Muscle layer of colon (tissue), 2 donors: Measurements from ENCODE around the gene GJA10.
"Not testable (repeated sequence)": the region's sequence is repeated elsewhere in the genome, so short reads cannot be mapped to it uniquely, and the experiment has no call there.

ENCODE experiments used
- H3K27ac ChIP-seq: one replicate; pipeline ENCODE4 v1.7.0; 2013; ENCODE audit warnings: low read depth, mild to moderate bottlenecking, low read length, moderate library complexity
- H3K27me3 ChIP-seq, 2 donors: one replicate each; pipeline ENCODE4 v1.7.0; 2013; ENCODE audit warnings: low read length in 2 of 2, mild to moderate bottlenecking in 2 of 2; ENCODE audit not compliant: insufficient read depth in 2 of 2, control insufficient read depth in 1 of 2
- H3K36me3 ChIP-seq: one replicate; pipeline ENCODE4 v1.7.0; 2013; ENCODE audit warnings: mild to moderate bottlenecking, low read length; ENCODE audit not compliant: insufficient read depth
- H3K4me1 ChIP-seq: one replicate; pipeline ENCODE4 v1.7.0; 2013; ENCODE audit warnings: mild to moderate bottlenecking, low read length; ENCODE audit not compliant: insufficient read depth
- H3K4me3 ChIP-seq, 2 donors: one replicate each; pipeline ENCODE4 v1.7.0; 2013; ENCODE audit warnings: low read length in 2 of 2, low read depth in 1 of 2, mild to moderate bottlenecking in 1 of 2, moderate library complexity in 1 of 2
- H3K9ac ChIP-seq: one replicate; pipeline ENCODE4 v1.7.0; 2013; ENCODE audit warnings: low read length
- H3K9me3 ChIP-seq: one replicate; pipeline ENCODE4 v1.7.0; 2013; ENCODE audit warnings: mild to moderate bottlenecking, low read length
- donor health status: abdominal sarcoma.
- donor health status: Adenocarcinoma of cecum.

GJA10 gene

DNA sequence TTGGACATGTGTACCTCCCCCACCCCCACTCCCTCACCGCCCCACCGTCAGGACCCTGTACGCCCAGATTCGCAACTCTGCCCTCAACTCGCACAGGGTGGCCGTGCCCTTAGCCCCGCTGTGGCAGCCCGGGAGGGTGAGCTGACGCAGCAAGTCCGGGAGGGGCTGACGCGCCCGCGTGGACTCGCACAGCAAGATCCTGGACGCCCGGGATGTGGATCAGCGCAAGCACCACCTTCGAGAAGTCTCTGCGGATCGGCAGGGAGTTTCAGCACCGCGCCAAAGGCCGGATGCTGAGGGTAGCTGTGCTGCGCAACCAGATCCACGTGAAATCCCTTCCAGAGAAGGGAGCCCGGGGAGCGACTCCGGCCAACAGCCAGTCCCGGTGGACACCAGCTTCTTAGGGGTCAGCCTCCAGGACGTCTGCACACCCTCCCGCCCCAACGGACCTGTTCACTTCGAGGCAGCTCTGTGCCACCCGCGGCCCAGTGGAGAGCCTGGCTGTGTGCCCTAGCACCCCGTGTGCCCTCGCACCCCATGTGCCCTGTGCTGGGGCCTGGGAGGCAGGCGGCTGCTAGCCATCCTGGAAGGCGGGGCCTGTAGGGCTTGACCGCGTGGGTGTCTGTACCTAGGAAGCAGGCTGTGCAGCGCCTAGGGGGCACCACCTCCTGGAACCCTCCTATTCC lies 6.7 kb upstream of the GJA10 start:
- no peak overlapping the region for H3K27ac ChIP-seq
- no peaks in the 10 kb centered on the region for H3K27me3 ChIP-seq
- no peak overlapping the region for H3K4me3 ChIP-seq
- no peak overlapping the region for H3K9ac ChIP-seq
- H3K9me3 ChIP-seq, result no peaks in the 10 kb centered on the region
- no peaks in the 10 kb centered on the region for H3K36me3 ChIP-seq
- no peaks in the 10 kb centered on the region for H3K4me1 ChIP-seq

DNA sequence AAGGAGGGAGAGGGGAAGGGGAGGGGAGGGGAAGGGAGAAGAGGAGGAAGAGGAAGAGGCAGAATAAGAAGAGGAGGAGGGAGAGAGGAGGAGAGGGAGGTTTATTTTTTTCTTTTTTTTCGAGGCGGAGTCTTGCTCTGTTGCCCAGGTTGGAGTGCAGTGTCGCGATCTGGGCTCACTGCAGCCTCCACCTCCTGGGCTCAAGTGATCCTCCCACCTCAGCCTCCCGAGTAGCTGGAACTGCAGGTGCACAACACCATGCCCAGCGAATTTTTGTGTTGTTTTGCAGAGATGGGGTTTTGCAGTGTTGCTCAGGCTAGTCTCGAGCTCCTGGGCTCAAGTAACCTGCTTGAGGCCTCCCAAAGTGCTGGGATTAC lies 6.1 kb upstream of the GJA10 start:
- H3K4me3 ChIP-seq, result no peak overlapping the region
- no peak overlapping the region for H3K9ac ChIP-seq
- no peaks in the 10 kb centered on the region for H3K9me3 ChIP-seq
- no peak overlapping the region for H3K27ac ChIP-seq
- no peaks in the 10 kb centered on the region for H3K4me1 ChIP-seq
- H3K36me3 ChIP-seq, result no peaks in the 10 kb centered on the region
- no peaks in the 10 kb centered on the region for H3K27me3 ChIP-seq

DNA sequence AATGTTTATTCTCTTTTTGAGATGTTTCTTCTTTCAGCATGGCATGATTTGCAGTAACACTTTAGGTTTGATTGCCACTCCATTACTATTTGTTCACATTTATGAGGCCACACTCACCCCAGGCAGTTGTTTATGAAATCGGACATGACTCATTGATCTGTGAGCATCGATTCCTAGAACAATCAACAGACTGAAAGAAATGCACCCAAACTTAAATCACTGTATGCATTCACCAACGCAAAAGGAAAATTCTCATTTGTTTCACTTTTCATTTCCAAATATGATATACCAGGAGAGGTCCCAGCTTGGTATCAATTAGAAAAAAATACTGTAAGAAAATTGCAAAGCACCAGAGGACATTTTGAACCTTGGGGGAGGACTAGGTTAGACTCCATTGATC lies 5.4 kb upstream of the GJA10 start:
- peaks cover 0 to 7% of the 10 kb centered on the region in 2 donors for H3K27me3 ChIP-seq
- H3K27ac ChIP-seq, result no peak overlapping the region
- no peaks in the 10 kb centered on the region for H3K4me1 ChIP-seq
- H3K9me3 ChIP-seq, result no peaks in the 10 kb centered on the region
- no peak overlapping the region for H3K4me3 ChIP-seq
- H3K36me3 ChIP-seq, result no peaks in the 10 kb centered on the region
- H3K9ac ChIP-seq, result no peak overlapping the region

DNA sequence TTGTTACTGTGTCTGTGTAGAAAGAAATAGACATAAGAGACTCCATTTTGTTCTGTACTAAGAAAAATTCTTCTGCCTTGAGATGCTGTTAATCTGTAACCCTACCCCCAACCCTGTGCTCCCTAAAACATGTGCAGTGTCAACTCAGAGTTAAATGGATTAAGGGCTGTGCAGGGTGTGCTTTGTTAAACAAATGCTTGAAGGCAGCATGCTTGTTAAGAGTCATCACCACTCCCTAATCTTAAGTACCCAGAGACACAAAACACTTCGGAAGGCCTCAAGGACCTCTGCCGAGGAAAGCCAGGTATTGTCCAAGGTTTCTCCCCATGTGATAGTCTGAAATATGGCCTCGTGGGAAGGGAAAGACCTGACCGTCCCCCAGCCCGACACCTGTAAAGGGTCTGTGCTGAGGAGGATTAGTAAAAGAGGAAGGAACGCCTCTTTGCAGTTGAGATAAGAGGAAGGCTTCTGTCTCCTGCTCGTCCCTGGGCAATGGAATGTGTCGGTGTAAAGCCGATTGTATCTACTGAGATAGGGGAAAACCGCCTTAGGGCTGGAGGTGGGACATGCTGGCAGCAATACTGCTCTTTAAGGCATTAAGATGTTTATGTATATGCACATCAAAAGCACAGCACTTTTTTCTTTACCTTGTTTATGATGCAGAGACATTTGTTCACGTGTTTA lies 3.3 kb upstream of the GJA10 start:
- not testable (repeated sequence) for H3K36me3 ChIP-seq, H3K9me3 ChIP-seq, H3K4me3 ChIP-seq, H3K9ac ChIP-seq, H3K27ac ChIP-seq, H3K4me1 ChIP-seq
- H3K27me3 ChIP-seq, result peaks cover 5 to 14% of the 10 kb centered on the region in 2 donors

DNA sequence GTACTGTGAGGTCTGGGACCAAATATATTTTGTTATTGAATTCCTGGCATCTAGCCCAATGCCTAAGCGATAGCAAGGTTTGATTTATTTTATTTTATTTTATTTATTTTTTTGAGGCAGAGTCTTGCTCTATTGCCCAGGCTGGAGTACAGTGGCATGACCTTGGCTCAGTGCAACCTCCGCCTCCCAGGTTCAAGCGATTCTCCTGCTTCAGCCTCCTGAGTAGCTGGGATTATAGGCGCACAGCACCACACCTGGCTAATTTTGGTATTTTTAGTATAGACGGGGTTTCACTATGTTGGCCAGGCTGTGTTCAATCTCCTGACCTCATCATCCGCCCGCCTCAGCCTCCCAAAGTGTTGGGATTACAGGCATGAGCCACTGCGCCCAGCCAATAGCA lies 1.7 kb upstream of the GJA10 start:
- not testable (repeated sequence) for H3K9ac ChIP-seq, H3K27ac ChIP-seq, H3K4me3 ChIP-seq, H3K9me3 ChIP-seq, H3K36me3 ChIP-seq, H3K4me1 ChIP-seq
- peaks cover 5 to 14% of the 10 kb centered on the region in 2 donors for H3K27me3 ChIP-seq

DNA sequence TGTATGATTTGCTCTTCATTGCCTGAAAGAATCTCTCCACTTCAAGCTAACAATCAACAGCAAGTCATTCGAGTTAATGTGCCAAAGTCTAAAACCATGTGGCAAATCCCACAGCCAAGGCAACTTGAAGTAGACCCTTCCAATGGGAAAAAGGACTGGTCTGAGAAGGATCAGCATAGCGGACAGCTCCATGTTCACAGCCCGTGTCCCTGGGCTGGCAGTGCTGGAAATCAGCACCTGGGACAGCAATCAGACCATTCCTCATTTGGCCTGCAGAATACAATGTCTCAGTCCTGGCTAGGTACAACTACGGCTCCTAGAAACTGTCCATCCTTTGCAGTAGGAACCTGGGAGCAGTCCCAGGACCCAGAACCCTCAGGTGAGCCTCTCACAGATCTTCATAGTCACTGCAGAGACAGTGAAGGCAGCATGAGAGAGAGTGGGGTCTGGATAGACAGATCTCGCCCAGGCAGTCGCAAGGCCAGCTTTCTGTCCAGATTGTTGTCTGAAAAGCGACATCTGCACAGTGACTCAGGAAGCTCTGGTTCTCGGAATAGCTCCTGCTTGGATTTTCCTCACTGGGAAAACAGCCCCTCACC lies 1.1 kb downstream of the GJA10 start:
- Histone ChIP-seq H3K27ac (no peak overlapping the region), H3K9me3 (no peaks in the 10 kb centered on the region), H3K4me1 (no peaks in the 10 kb centered on the region), H3K27me3 (peaks cover 5 to 14% of the 10 kb centered on the region in 2 donors), H3K9ac (no peak overlapping the region), H3K36me3 (no peaks in the 10 kb centered on the region), H3K4me3 (no peak overlapping the region)

DNA sequence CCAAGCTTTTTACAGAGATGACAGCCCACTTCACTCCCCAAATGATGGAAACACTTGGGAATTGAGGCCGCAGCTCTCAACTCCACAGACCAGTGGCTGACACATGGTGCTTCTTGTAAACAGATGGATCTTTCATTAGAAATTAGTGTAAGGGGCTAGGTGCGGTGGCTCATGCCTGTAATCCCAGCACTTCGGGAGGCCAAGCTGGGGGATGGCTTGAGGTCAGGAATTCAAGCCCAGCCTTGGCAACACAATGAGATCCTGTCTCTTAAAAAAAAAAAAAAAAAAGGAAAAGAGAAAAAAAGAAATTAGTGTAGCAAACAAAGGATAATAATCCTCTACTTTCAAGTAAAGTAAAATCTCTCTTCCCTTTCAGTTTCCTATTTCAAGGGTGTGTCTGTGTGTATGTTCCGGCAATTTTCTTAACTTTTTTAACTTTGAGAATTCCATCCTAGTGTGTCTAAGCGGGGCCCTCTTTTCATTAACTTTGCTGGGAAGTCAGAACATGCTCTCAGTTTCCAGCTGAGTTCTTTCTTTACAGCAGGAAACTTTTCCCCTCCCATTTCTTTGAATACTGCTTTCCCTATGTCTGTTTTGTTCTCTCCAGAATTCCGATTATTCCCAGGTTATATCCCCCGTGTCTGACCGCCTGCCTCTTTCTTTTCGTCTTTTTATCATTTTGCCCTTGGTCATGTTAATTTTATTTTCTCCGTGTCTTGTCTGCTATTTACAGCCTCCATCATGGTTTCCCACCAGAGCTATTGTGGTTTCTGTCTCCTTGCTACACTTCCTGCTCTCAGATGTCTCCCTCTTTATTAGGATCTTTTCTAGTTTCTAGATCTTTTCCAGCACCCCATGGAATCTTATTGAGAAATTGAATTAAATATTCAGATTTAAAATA lies 16.0 kb downstream of the GJA10 start:
- not testable (repeated sequence) for H3K9ac ChIP-seq, H3K9me3 ChIP-seq, H3K27ac ChIP-seq, H3K36me3 ChIP-seq, H3K4me3 ChIP-seq, H3K27me3 ChIP-seq, H3K4me1 ChIP-seq

DNA sequence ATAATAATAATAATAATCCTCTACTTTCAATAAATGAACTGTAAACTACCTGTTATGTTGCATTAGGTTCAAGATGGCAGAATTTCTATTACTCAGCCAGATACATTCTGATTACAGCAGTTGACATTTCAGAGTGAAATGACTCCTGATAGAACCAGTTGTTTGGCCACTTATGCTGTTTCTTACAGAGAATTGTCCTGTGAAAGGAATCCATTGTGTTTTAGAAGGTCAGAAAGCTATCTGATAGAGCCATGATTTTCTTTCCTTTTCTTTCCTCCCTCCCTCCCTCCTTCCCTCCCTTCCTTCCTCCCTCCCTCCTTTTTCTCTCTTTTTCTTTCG lies 16.6 kb downstream of the GJA10 start:
- no peak overlapping the region for H3K4me3 ChIP-seq
- H3K9me3 ChIP-seq, result no peaks in the 10 kb centered on the region

DNA sequence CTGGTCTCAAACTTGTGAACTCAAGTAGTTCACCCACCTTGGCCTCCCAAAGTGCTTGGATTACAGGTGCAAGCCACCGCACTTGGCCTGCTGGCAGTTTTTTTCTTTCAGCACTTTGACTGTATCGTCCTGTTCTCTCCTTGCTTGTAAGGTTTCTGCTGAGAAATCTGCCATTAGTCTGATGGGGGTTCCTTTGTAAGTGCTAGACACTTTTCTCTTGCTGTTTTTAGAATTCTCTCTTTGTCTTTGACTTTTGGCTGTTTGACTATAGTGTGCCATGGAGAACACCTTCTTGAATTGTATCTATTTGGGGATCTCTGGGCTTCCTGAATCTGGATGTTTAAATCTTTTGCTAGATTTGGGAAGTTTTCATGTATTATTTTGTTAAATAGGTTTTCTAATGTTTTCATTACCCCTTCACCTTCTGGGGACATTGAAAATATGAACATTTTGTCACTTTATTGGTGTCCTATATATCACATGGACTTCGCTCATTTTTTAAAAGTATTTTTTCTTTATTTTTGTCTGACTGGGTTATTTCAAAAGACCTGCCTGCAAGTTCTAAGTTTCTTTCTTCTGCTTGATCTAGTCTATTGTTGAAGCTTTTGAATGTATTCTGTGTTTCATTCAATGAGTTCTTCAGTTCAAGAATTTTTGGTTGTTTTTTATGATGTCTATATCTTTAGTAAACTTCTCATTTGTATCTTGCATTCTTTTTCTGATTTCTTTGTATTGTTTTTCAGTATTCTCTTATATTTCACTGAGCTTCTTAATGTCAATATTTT lies 22.1 kb downstream of the GJA10 start:
- H3K4me1 ChIP-seq, result no peaks in the 10 kb centered on the region
- H3K27me3 ChIP-seq, result no peaks in the 10 kb centered on the region
- no peaks in the 10 kb centered on the region for H3K36me3 ChIP-seq
- no peak overlapping the region for H3K9ac ChIP-seq
- H3K9me3 ChIP-seq, result peaks cover 3% of the 10 kb centered on the region
- H3K4me3 ChIP-seq, result no peak overlapping the region
- no peak overlapping the region for H3K27ac ChIP-seq

More for the DNA sequence above, 16.6 kb downstream of the GJA10 start:
- H3K4me1 ChIP-seq, result no peaks in the 10 kb centered on the region
- H3K36me3 ChIP-seq, result no peaks in the 10 kb centered on the region
- no peak overlapping the region for H3K27ac ChIP-seq
- H3K27me3 ChIP-seq, result no peaks in the 10 kb centered on the region
- no peak overlapping the region for H3K9ac ChIP-seq

DNA sequence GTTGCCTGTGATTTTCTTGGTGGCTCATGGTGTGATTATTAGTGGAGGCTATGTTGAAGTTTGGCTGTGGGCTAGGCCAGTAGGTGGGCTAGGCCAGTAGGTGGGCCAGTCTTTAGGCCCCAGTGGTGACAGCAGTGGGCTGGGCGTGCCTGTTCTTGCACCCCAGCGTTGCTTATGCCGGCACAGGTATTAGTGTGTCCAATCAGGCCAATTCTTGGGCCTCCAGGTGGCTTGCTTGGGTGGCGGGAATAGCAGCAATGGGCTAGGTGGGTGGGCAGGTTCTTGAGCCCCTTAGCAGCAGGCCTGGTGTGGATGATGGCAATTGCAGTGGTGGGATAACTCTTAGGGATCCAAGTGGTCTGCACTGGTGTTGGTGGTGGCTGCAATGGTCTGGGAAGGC lies 22.9 kb downstream of the GJA10 start:
- Histone ChIP-seq H3K9me3 (peaks cover 3% of the 10 kb centered on the region), H3K36me3 (no peaks in the 10 kb centered on the region), H3K4me3 (no peak overlapping the region), H3K9ac (no peak overlapping the region), H3K27me3 (no peaks in the 10 kb centered on the region), H3K4me1 (no peaks in the 10 kb centered on the region), H3K27ac (no peak overlapping the region)
